Urothelium cell line (cell line): ENCODE results near the gene SCFD1.
"Not testable (repeated sequence)": the region's sequence is repeated elsewhere in the genome, so short reads cannot be mapped to it uniquely, and the experiment has no call there.

ENCODE experiments used
- DNase-seq: peaks from one replicate; pipeline ENCODE4 v3.0.0; 2011; ENCODE audit warnings: low spot score, mixed read lengths
- FAIRE-seq: peaks from 2 replicates; lab custom pipeline; 2011; peaks lifted over from hg19 to GRCh38; lab: Jason Lieb, UNC

Gene SCFD1, protein sequence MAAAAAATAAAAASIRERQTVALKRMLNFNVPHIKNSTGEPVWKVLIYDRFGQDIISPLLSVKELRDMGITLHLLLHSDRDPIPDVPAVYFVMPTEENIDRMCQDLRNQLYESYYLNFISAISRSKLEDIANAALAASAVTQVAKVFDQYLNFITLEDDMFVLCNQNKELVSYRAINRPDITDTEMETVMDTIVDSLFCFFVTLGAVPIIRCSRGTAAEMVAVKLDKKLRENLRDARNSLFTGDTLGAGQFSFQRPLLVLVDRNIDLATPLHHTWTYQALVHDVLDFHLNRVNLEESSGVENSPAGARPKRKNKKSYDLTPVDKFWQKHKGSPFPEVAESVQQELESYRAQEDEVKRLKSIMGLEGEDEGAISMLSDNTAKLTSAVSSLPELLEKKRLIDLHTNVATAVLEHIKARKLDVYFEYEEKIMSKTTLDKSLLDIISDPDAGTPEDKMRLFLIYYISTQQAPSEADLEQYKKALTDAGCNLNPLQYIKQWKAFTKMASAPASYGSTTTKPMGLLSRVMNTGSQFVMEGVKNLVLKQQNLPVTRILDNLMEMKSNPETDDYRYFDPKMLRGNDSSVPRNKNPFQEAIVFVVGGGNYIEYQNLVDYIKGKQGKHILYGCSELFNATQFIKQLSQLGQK

DNA sequence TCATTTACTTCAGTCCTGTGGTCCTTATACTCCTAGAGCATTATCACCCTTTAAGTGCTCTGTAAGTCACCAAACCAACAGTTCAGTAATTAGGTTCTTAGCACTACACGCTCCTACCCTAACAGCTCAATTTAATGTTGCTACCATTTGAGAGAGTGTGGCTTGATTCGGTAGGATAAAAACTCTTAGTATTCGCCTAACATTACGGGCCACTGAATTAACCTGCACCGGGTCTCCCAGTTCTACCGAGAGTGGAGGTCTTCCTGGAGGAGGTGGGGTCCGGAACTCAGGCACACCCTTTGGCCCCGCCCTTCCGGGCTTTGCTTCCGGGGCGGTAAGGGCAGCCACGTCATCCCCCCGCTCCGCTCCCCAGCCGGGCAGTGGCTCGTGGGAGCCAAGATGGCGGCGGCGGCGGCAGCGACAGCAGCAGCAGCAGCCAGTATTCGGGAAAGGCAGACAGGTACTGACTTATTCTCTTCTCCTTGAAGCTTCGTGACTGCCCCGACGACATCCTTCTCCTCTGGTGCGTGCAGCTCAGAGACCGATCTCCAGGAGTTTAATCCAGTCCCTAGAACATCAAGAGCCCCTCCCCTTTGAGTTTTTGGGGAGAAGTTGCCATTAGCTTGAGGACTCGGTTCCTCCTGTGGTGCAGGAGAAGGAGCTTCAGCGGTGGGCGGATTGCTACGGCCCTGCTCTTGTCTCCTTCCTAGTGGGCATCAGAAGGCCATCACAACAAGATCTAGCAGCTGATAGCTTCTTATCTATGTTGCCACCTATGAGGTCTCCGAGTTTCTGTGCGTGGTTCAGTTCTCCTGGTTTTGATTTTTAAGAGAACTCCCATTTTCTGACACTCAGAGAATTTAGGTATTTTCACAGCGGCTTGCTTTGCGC, at the start of gene SCFD1:
Gene SCFD1, plus strand, starts transcription at position 380 of the 891 bp plus-strand sequence. Its CDS starts 20 bp downstream, at position 400.
- peak; percentile 94 for DNase-seq
- peak; percentile 74 for FAIRE-seq

DNA sequence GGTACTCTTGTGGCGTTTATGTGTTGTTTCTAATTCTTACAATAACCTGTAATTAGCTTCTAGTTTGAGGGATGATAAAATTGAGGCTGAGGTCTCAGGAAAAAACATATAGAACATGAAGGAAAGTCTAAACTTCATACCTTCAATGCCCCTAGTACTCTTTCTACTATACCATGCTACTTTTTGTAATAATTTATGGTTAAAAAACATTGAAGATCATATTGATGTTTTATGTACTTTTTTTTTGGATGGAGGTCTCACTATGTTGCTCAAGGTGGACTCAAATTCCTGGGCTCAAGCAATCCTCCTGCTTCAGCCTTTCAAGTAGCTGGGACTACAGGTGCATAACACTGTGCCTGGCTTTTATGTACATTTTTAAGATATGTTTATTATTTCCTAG, 49.3 kb upstream of the SCFD1 start:
- DNase-seq, result no peak
- FAIRE-seq, result no peak

DNA sequence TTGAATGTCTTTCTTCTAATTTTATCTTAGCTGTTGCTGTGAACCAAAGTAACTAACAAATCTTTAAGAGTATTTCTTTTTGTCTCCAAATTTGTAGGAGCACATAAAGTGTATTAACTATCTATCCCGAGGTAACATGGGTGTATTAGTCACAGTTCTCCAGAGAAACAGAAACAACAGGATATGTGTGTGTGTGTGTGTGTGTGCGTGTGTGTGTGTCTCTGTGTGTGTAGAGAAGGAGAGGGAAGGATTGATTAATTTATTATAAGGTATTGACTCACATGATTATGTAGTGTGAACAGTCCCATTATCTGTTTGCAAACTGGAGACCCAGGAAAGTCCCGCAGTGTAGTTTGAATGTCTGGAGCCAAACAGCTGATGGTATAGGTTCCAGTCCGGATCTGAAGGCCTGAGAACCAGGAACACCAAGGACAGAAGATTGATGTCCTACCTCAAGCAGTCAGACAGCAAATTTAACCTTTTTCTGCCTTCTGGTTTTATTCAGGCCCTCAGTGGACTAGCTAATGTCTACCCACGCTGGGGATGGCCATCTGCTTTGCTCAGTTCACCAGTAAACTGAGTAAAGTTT, 48.8 kb upstream of the SCFD1 start:
- FAIRE-seq (no peak), DNase-seq (no peak)

DNA sequence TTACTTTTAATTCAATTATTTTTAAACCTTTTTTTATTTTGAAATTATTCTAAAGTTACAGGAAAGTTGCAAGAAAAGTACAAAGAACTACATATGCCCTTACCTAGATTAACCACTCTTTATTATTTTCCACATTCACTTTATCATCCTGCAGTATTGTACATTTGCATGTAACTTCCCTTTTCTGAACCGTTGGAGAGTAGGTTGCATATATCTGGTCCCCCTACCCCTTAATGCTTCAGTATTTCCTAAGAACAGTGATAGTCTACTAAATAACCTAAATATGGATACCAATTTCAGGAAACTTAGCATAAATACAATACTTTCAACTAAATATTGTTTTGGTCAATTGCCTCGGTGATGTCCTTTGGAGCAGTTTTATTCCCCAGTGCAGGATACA, 48.2 kb upstream of the SCFD1 start:
- no peak for DNase-seq
- FAIRE-seq, result no peak

DNA sequence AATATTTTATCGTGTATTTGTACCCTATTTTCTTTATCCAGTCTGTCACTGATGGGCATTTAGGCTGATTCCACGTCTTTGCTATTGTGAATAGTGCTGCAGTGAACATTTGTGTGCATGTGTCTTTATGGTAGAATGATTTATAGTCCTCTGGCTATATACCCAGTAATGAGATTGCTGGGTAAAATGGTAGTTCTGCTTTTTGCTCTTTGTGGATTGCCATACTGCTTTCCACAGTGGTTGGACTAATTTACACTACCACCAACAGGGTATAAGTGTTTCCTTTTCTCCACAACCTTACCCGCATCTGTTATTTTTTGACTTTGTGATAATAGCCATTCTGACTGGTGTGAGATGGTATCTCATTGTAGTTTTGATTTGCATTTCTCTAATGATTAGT, 47.3 kb upstream of the SCFD1 start:
- not testable (repeated sequence) for FAIRE-seq

DNA sequence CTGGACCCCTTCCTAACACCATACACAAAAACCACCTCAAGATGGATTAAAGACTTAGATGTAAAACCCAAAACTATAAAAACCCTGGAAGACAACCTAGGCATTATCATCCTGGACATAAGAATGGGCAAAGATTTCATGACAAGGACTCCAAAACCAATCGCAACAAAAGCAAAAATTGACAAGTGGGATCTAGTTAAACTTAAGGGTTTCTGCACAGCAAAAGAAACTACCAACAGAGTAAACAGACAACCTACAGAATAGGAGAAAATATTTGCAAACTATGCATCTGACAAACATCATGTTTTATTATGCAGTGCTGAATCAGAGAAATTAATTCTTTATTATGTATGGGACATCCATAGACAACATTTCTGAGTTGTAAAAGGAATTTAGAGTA, 45.8 kb upstream of the SCFD1 start:
- not testable (repeated sequence) for DNase-seq, FAIRE-seq

More for the DNA sequence above, 47.3 kb upstream of the SCFD1 start:
- not testable (repeated sequence) for DNase-seq

DNA sequence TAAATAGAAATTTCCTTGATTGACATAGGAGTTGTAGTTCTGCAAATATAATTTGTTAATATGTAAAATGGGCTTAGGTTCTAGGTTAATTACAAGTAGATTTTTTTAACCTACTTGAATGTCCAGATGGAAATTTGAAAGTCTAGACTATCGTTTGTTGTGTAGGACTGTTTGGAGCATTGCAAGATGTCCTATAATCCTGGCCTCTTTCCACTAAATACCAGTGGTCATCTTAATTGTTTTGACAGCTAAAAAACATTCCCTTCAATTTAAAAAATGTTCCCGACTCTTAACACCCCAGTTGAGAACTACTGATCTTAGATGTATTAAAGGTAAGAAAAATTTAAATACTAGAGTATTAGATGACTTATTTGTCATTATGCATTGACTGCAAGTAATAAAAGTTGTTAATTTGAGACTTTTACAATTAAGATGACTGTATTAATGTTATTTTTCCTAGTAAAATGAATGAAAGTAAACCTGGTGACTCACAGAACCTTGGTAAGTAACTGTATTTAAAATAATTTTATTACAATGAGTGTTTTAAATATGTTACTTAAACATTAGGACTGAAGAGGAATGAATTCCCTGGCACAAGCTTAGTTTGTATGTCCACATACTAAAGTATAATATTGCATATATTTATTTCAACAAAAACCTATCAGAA, 41.4 kb upstream of the SCFD1 start:
- DNase-seq, result no peak
- no peak for FAIRE-seq

DNA sequence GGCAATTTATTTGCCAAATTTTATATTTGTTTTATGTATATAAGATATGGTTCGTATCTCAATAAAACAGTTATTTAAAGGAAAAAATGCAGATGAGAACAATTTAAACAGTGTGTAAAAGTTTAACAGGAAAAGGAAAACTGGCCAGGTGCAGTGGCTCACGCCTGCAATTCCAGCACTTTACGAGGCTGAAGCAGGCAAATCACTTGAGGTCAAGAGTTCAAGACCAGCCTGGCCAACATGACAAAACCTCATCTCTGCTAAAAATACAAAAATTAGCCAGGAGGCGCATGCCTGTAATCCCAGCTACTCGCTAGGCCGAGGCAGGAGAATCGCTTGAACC, 40.9 kb upstream of the SCFD1 start:
- no peak for FAIRE-seq
- DNase-seq, result no peak

DNA sequence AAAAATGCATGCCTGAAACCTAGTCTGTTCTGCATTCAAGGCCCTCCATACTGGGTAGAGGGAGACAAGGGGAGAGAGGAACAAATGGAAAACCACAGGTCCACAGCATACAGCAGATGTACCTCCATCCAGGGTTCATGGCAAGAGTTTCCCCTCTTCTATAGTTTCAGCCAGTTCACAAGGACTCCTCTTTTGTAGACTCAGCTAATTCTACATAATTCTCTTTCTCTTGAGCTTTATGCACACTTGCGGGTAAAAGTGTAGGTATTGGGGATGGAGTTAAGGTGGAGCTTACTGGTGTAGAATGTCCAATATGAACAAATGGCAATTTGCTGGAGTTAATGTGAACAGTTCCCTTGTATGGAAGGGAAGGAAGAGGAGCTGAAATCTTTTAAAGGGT, 39.7 kb upstream of the SCFD1 start:
- FAIRE-seq (no peak), DNase-seq (no peak)

DNA sequence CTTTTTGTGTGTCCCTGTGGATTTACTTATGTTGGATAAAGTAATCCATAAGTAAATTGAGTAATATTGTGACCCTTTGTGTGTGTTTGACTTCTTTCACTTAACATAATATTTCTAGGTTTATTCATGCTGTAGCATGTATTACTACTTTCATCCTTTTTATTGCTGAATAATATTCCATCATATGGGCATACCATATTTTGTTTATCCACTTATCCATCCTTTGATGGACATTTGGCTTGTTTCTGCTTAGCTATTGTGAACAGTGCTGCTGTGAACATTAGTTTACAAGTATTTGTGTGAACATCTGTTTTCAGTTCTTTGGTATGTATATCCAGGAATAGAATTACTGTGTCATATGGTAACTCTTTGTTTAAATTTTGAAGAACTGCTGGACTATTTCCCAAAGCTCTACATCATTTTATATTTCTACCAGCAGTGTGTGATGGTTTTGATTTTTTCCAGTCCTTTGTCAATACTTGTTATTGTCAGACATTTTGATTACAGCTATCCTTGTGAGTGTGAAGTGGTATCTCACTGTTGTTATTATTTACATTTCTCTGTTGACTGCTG, 38.0 kb upstream of the SCFD1 start:
- FAIRE-seq, result no peak
- DNase-seq, result no peak

DNA sequence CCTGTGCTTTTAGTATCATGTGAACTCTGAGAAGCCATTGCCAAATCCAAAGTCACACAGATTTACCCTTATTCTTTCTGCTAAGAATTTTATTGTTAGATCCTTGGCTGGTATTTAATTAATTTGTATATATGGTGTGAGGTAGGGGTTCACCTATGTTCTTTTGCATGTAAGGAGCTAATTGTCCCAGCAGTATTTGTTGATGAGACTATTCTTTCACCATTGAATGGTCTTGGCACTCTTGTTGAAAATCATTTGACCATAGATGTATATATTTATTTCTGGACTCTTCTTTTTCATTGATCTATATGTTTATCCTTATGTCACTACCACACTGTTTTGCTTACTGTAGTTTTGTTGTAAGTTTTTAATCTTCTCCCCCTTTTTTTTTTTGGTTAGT, 36.9 kb upstream of the SCFD1 start:
- no peak for FAIRE-seq
- DNase-seq, result no peak

DNA sequence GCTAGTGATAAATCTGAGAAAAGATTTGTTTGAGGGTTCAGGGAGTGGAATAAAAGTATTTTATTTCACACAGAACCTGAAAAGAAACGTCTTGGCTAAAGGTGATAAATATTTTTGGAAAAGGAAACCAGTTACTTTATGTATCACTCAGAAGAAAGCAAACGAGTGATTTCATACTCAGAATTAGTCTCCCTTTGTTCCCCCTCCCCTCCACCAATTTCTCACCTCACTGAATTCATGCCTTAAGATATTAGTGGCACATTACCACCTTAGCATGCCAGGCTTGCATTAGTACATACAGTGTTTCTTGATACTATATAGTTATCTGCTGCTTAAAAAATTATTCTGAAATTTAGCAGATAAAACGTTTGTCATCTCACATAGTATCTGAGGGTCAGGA, 35.0 kb upstream of the SCFD1 start:
- FAIRE-seq, result no peak
- DNase-seq, result no peak

DNA sequence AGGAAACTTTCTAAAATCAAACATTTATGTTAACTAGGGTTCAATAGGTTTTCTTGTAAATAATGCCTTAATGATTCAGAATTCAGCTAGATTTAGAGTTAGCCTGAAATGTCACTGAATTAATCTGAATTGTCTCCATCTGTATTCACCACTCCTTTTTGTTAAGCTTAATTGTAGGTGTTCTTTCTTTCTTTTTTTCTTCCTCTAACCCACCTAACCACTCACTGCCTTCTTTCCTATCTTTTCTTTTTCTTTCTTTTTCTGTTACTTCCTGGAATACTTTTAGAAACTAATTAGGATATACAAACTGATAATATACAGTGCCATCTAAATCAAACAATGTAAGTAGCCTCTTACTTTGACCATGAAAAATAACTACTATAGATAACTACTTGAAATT, 33.2 kb upstream of the SCFD1 start:
- DNase-seq, result no peak
- no peak for FAIRE-seq

DNA sequence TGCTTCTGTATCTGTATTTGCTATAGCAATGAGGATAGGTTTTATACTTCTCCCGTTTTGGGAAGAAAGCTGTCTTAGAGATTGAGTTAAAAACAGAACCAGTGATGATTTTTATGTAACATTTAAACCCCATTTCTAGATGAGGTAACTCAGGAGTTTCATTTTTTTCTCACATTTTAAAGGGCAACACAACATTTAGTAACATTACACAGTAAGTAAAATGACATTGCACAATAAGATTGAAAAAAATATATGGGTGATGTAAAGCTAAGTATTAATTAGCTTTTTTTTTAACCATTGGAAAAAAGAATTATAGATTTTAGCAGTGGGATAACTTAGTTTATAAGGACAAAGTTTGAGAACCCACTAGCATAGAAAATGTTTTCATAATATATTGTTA, 25.2 kb upstream of the SCFD1 start:
- DNase-seq (no peak), FAIRE-seq (no peak)

DNA sequence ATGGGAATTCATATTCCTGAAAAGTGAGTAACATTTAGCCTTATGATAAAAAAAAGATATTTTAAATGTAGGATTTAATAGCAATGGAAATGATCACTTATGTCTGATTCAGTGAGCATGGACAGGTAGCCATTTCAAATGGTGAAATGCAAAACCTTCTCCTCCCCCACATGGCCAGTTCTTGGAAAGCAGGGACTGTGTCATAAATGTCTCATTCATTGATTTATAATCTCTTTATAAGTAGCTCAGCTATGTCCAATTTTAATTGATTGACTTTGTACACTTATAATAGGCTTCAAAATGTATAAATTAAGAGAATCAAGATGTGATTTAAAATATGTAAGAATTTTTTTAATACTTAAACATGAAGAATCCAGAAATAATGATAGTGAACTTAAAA, 24.6 kb upstream of the SCFD1 start:
- no peak for FAIRE-seq
- no peak for DNase-seq

DNA sequence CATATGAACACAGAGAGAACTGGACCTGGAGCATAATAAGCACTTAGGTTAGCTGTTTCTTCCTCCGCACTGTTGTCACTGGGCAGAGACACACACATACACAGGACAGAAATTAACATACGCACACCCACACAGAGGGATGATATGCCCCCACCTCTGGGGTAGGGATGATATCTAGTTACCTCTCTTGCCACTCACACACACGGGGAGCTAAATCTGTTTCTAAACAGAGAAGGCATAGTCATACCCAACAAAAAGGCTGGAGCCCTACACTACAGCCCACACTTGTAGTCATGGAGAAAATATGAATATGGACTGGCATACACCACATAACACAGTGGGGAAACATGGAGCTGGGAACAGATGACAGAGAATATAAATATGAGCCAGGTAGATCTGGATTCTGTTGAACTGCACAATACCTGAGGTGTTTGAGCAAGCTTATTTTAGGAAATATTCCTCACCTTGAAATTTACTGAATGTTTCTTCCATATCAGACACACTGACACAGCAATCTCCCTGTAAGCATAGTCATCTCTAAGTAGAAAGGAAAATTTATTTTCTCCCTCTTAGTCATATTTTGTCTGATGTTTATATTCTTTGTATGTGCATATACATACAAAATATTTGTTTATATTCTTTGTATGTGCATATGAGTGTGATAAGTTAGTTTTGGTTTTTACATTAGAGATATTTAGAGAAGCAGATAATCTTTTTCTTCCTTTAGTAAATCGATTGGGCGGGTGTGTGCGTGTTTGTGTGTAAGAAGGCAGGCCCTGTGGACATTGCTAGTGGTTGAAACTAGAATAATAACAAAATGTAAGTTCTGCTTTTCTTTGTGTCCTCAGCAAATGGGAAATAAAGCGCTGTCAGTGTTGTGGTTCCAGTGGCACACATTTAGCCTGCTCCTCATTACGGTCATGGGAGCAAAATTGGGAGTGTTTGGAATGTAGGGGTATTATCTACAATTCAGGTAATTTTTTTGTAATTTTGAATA, 20.9 kb upstream of the SCFD1 start:
- DNase-seq (no peak), FAIRE-seq (no peak)

DNA sequence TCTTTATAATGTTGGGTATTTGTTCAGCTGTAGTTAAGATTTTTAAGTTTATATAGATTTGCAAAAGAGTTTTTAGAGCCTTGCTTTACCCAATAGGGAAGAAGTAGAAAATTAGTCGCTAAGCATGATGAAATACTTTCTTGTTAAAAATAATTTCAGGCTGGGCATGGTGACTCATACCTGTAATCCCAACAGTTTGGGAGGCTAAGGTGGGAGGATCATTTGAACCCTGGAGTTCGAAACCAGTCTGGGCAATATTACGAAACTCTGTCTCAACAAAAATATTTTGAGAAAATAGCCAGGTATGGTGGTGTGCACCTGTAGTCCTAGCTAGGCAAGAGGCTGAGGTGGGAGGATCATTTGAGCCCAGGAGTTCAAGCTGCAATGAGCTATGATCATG, 18.7 kb upstream of the SCFD1 start:
- DNase-seq (no peak), FAIRE-seq (no peak)

DNA sequence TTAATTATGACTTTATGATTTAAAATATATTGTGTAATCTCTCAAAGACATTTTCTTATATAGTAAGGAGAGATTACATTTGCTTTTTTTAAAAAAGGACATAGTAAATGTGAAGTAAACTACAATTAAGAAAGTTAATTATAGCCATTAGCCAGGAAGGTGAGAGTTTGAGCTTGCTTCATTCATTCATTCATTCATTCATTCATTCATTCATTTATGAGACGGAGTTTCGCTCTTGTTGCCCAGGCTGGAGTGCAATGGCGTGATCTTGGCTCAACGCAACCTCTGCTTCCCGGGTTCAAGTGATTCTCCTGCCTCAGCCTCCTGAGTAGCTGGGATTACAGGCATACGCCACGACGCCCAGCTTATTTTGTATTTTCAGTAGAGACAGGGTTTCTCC, 17.4 kb upstream of the SCFD1 start:
- not testable (repeated sequence) for FAIRE-seq, DNase-seq

DNA sequence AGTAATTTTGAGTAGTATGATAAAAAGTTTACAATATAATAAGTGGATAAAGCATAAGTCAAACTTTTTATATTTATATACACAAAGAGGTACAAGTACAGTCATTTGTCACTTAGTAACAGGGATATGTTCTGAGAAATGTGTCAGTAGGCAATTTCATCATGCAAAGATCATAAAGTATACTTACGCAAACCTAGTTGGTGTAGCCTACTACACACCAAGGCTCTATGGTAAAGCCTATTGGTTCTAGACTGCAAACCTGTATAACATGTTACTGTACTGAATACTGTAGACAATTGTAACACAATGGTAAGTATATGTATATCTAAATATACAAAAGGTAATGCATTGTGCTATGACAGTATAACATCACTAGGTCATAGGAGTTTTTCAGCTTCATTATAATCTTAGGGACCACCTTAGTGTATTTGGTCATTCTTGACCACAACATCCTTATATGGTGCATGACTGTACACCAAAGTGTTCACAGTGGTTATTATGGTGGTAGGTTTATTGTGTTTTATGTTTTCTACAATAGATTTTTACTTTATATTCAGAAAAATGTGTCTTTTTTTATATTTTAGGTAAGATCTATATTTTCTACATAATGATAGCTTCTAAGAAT, 14.9 kb upstream of the SCFD1 start:
- FAIRE-seq, result no peak
- DNase-seq, result no peak
